ENCODE data around the gene RBM33.

Gene RBM33

DNA sequence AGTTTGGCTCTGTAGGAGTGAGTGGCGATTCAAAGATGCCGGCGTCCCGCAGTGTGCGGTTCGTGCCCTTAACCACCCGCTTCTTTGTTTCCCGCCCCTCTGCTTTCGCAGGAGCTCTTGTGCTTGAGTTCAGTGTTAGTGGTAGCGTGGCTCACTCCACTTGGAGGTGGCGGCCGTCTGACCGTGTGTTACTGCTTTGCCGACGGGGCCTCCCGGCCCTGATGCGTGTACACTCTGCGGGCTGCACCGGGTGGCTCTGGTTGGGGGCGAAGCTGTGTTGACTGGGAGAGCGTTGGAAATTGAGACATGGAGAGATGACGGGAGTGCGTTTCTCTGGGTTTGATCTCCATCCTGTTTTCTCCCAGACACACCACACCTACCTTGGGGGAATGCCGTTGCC, 136.4 kb downstream of the RBM33 start:
- no peak for DNase-seq

DNA sequence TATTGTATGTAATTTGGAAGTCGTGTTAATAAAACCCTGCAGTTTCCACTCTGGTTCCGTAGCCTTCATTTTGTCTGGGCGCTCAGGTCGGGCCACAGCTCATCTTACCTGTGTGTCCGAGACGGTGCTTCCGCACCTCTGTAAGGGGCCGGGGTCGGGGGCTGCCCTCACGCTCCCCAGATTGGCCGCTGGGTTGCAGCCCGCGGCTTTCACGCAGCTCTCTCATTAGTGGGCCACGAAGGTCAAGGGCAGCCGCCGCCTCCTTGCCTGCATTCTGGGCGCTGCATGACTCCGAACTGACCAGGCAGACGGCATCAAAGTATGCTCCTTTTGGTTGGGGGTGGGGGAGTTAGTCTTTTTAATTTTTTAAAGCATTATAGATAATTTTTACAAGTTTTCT, 137.0 kb downstream of the RBM33 start:
- DNase-seq = no peak

DNA sequence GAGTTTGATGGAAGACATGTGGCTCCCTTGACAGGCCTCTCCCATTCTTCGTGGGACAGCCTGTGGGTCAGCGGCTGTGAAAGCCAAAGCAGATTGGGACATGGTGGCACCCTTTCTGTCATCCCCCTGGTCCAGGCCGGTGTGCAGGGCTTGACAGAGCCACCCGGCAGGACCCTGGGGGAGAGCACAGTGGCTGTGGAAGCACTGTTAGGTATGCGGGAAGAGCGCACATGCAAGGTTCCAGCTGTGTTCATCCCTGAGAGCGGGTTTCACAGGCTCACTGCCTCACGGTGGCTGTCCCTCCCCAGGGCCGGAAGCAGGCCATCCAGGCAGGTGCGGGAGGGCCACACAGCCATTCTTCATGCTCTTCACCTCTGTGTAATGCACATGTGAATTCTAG, 138.0 kb downstream of the RBM33 start:
- no peak for DNase-seq

DNA sequence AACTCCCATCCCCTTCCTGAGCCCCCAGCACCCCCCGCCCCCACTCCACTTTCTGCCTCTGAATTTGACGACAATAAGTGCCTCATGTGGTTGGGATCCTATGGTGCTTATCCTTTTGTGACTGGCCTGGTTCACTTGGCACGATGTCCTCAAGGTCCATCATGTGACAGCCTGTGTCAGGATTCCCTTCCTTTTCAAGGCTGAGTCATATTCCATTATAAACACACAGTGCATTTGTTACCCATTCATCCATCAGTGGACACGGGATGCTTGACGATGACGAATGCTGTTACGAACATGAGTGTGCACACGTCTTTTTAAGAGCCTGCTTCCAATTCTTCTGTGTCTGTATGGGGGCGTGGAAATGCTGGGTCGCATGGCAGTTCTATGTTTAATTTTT, 141.1 kb downstream of the RBM33 start:
- DNase-seq = no peak

DNA sequence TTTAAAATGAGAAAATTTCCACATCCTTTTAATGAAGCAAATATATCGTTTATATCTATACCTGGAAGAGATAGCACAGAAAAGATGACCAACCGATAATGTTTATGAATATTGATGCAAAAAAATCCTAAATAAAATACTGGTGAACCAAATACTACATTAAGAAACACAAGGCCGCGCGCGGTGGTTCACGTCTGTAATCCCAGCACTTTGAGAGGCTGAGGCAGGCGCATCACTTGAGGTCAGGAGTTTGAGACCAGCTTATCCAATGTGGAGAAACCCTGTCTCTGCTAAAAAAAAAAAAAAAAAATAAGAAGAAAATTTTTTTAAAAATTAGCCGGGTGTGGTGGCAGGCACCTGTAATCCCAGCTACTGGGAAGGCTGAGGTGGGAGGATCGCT, 142.0 kb downstream of the RBM33 start:
- no peak for DNase-seq

DNA sequence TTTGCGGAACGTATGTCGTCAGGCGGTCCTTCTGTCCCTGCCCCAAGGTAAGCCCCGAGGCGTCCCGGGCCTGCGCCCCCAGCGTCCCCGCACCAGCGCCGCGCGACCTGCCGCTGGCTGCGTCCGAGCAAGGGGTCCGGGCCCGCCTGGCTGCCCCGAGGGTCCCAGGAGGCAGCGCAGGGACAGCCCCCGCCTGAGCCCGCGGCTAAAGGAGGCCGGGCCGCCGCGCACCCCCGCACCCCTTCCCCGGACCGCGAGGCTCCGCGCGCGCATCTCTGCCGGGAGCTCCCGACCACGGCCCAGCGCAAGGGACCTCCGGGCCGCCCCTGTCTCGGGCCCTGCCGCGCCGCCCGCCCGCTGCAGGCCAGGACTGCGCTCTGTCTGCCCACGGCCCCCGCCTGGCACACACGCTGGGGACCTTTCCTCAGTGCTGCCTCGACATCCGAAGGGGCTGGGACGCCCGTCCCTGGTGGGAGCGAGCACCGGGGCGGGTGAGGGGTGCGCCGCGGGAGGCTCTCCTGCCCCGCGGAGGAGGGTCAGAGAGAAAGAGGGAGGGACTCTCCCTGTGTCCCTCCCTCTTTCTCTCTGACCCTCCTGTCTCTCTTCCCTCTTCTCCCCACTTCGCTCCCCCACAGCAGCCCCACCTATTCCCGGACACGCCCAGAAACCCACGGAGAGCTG, 142.8 kb downstream of the RBM33 start:
- no peak for DNase-seq

DNA sequence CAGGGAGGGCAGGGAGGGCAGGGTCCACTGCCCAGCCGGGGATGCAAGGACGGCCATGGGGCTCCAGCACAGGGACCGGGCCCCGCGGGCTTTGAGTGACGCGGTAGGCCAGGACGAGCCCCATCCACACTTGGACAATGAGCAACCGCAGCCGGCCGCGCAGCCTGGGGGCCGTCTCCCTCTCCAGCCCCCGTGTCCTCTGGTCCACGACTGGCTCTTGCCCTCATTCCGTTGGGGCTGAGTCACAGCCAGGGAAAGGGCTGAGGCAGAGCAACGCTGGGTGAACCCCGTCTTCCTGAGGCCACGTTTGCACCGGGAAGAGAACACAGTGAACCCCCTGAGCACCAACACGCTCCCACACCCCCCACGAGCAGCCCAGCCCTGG, 144.1 kb downstream of the RBM33 start:
- DNase-seq = no peak

DNA sequence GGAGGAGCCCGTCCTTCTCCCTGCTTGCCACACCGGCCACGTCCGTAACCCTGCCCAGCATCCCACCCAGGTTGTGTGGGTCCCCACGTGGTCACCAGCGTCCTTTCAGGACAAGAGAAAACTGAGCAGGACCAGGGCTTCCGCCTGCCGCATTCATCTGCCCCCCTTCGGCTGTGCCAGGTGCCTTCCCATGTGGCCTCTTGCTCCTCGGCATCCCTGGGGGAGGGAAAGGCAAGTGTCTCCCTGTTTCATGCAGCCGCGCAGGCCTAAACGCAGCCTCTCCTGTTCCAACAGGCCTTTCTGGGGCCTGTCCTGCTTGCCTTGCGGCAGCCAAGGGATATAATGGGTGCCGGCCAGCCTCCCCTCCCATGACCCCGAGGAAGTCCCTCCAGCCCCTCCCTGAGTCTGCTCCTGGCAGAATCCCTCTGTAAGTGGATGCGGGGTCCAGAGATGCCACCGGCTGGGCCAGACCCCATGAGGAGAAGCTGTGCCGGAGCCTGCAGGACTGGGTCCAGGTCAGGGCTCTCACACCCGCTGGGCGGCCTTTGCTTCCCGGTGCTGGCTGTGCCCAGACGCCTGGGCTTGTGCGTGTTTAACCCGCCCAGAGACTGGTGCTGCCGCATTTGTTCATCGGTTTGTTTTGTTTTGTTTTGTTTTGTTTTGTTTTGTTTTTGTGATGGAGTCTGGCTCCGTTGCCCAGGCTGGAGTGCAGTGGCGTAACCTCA, 144.7 kb downstream of the RBM33 start:
- no peak for DNase-seq

DNA sequence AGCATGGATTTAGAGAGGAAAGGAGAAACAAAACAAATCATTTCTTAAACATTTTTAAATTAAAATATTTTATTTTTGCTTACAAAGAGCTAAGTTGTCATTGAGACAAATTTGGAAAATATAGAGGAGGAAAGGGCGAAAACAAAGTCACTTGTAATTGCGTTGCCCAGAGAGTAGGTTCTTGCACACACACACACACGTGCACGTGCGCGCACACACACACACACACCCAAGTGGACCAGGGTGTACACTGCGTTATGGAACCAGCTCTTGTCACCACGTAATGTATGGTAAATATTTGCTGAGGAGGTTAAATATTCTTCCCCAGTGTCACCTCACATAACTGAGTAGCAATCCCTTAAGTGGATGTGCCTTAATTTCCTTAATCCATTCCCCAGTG, 146.2 kb downstream of the RBM33 start:
- DNase-seq = no peak

DNA sequence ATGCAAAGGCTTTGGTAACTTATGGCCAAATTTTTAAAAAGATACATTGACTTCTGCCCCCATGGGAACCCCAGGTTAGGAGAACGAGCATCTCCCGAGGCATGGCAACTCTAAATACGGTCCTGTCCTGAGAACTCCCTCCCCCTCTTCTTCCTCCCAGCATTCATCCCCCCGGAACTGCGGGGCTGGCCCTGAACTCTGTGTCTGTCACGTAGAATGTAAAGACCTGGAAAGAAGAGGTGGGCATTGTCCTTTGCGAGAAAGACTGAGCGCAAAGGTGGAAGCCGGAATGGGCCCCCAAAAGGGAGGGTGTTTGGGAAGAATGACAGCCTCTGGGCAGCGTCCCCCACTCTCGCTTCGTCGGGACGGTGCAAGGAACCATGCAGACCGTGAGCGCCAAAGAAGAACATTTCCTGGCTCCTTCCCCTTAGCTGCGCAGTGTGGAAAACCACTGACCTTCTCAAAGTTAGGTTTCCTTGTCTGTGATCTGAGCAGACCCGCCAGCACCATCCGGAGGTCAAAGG, 146.8 kb downstream of the RBM33 start:
- no peak for DNase-seq

DNA sequence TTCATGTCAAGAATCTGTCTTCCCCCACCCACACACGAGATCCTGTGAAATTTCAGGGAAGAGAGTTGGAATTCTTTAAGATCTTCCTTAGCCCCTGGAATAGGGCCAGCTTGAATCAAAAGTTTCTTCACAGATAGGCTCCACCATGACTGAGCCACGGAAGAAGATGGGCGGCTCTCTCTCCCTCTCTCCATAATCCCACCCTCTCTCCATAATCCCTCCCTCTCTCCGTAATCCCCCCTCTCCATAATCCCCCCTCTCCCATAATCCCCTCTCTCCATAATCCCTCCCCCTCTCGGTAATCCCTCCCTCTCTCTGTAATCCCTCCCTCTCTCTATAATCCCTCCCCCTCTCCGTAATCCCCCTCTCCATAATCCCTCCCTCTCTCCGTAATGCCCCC, 147.4 kb downstream of the RBM33 start:
- DNase-seq = no peak

DNA sequence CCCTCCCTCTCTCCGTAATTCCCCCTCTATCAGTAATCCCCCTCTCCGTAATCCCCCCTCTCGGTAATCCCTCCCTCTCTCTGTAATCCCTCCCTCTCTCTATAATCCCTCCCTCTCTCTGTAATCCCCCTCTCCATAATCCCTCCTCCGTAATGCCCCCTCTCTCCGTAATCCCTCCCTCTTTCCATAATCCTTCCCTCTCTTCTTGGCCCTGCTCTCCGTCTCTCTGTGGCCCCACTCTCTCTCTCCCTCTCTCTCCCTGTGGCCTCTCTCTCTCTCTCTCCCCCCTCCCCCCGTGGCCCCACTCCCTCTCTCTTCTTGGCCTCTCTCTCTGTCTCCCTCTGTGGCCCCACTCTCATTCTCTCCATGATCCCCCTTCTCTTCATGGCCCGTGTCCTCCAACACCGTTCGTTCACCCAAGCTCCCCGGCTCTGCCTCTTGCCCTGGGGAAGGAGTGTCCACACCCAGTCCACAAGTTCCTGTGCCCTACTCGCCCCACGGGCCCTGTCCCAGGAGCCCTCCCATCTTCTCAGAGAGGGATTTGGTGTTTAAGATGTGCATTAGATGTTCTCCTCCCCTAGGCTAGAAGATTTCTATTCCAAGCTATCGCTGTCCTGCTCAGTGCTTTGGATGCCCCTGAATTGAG, 148.0 kb downstream of the RBM33 start:
- no peak for DNase-seq

DNA sequence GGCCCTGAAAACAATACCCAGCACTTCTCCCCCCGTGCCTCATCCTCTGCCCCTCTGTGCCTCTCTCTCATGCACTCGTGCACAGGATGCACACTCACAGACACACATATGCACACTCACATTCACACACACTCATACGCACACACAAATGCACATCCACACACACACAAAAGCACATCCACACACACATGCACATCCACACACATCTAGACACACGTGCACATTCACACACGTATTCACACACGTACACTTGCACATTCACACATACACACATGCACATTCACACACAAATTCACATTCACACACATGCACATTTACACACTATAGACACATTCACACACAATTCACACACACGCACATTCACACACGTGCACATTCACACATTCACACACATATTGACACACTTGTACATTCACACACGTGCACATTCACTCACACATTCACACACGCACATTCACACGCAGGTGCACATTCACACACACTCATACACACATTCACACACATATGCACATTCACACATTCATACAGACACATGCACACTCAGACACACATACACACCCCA, 148.6 kb downstream of the RBM33 start:
- no peak for DNase-seq

DNA sequence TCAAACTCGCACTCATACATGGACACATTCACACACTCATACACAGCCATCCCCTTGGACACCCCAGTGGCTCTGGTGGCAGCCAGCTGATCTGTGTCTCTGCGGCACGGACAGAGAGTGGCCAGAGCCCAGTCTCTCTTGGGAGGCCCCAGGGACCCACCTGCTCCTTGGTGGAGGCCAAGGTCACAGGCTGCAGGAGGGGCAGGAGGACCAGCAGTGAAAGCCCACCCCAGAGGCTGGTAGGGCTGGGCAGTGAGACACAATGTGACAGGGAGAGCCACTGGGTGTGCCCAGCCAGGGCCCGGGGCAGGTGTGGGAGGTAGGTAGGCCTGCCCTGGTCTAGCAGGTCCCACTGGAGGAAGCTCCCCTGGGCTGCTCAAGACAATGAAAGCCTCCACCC, 149.3 kb downstream of the RBM33 start:
- no peak for DNase-seq

DNA sequence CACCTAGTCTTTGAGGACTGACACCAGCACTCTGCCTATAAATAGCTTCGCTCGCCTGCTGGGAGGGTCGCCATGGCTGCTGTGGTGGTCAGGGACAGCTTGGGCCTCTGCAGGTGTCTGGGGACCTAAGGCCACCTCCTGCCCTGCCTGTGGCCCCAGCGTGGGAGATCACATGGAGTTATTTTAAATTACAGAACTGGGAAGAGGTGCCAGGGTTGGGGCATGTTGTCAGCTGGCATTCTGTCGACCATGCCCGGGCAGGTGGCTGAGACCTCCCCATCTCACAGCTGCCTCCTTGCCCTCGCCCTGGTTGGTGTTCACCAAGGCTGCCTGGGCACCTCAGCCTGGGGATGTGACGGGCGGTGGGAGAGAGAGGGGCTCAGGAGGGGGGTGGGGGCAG, 149.7 kb downstream of the RBM33 start:
- no peak for DNase-seq

DNA sequence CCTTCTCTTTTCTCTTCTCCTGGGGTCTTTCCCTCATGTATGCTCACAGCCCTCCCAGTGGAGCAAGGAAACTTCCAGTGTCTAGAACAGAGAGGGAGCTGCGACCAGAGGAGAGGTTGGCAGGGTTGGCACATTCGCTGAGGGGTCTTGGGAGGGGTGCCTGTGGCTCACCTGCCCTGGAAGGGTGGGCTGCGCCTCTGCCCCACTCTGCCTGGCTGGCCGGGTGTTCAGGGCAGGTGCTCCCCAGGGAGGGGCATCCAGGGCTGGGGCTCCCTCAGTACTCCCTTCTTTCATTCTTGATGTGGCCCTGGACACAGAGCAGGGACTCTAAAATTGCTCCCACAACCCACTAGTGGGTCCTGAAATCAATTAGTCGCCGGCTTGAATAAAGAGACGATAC, 150.9 kb downstream of the RBM33 start:
- DNase-seq = no peak

DNA sequence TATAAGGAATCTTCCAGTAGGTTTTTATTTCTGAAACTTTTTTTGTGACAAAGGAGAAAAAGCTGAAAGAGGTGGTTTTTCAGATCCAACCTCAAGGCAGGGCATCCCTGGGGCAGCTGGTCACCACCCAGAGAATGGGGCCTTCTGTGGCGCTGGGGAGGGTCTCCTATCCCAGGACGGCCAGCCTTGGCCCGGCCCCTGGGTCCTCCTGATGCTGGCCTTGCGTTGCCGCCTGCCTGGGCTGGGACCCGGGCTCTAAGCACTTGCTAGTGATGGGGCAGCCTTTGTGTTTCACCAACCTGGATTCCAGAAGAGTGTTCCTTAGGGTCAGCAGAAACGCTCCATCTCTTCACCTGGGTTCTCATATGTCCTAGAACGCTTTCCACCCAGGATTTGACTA, 151.5 kb downstream of the RBM33 start:
- DNase-seq = no peak

DNA sequence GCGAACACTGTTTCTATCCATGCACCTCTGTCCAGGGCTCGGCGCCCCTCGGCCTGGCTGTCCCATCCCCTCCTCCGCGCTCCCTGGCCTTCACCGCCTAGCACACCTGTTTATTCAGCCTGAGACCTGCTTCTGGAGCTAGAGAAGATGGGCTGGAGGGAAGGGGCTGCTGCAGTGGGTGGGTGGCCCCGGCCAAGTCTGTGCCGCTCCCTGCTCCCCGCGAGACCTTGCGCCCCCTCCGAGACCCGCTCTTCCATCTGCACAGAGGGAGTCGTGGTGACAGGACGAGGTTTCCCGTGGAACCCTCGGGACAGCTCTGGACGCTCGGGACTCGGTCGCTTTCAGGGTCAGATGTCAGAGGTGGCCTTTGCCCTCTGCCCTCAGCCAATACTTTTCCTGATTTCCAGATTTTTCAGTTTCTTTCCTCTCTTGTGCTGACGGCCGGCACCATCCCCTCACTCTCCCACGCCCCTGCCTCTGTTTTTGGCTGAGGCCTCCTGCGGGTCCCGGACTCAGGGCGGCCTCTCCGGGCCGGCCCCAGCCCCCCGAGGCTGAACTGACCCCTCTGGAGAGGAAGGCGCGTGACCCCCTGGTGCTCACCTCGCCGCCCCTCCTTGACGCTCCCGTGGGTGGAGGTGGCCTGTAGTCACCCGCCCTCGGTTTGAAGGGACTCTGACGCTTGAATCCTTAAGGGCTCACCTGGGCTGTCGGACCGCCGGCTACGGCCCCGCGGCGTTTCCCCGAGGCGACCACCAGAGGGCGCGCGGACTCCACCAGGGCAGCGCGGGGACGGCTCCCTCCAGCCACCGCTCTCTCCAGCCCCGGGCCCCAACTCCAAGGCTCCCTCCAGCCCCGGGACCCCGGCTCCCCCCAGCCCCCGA, 152.2 kb downstream of the RBM33 start:
- peak; percentile 2 for DNase-seq

DNA sequence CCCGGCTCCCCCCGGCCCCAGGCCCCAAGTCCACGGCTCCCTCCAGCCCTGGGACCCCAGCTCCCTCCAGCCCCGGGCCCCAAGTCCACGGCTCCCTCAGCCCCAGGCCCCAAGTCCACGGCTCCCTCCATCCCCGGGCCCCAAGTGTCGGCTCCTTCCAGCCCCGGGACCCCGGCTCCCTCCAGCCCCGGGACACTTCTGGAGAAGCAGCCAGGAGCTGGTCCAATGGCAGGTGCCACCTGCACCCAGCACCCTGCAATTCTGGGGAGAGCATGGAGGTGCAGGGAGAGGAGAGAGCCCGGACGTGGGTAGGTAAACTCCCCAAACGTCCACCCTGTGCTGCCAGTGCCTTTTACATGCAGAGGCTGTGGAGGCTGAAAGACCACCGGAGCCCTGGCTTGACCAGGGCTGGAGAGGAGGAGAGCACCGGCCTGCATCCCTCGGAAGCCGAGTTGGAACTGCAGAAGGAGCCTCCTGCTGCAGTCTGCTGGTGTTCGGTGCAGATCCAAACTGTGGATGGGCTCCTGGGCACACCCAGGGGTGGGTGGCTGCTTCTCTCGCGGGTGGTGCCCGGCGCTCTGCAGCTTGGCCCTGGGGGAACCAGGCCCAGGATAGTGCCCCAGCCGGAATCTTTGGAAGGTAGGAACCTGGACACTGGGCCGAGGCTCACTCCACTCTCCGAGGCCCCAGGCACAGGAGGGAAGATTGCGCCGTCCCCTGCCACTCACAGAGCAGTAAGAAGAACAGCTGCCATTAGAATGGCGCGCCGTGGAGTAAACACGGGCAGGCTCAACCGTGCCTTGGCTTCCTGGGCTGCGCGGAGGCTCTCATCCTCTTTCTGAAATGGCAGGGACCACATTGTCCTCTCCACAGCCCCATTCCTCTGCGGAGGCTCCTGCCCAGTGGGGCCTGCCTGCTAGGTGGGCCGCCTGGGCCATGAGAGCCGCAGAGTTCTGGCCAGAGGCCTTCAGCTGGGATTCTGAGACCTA, 153.1 kb downstream of the RBM33 start:
- DNase-seq = no peak

DNA sequence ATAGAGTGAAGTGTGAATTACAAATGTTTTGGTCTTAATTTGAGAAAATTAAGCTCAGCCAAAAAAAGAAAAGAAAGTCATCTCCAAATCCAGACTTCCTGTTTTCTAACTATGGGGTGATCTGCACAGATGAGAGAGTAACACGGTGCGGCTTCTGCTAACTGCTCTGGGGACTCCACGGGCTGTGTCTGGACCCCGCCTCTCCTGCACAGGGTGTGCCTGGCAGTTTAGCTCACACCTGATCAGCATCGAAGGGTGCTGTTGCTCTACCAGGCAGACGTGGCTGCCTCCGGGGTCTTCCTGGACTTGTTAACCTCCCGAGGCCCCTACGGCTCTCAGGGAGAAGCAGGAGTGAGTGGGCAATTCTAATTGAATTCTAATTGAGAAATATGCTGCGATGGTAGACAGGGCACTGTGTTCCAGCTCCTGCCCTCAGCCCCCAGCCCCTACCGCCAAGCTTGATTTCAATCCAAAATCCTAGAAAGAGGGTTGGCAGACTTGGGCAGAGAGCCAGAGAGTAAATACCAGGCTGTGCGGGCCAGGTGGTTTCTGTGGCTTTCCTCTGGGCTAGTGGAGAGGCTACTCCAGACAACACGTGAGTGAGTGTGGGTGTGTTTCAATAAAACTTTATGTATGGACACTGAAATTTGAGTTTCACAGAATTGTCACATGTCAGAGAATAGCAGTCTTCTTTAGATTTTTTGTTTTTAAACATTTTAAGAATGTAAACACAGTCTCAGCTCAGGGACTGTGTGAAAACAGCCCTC, 154.4 kb downstream of the RBM33 start:
- no peak for DNase-seq

DNA sequence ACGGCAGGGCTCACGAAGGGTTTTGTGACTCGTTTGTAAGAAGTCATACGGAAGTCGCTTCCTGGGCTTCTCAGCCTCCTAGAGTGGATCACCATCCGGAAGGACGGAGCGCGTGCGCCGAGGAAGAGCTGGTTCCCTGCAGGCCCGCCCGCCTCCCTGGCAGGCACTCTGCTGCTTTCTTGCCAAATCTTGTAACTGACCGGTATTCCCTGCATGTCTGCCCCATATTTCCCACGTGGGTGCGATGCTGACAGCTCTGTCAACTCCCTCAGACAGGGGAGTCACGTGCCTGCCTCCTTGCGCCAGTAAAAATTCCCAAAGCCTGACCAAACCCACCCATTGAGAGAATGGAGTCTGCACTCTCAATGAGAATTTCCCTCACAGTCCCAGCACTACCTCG, 155.1 kb downstream of the RBM33 start:
- DNase-seq = no peak
